ENCODE measurements around the gene SLC6A9. TPM values are rescaled to one million over a fixed set of nuclear protein-coding genes. Genes with fewer than 3 reads are reported as not detected.

SLC6A9 gene
- total RNA-seq, 3 donors from 2014 or later (not counting 1 experiment from before 2014, with no cell fraction given): 0.29 to 0.55 TPM; not detected in 1

GRCh38 chr1:43982808-43983207, 48.5 kb downstream of the SLC6A9 start:
- no peaks in the 10 kb centered on the region for H3K27me3 ChIP-seq (ENCODE audit: control insufficient read depth, insufficient read depth, low read length)
- no peak overlapping the region for H3K27ac ChIP-seq (ENCODE audit: low read length)
- WGBS (ENCODE audit: insufficient coverage): 86% methylated on average over 15 of the region's 15 CpGs
- no peaks in the 10 kb centered on the region for H3K27me3 Mint-ChIP-seq (ENCODE audit: low read depth in 2 of 2)
- peaks cover 20% of the 10 kb centered on the region for H3K4me1 ChIP-seq (ENCODE audit: control insufficient read depth, insufficient read depth, low read length)
- intact Hi-C loops (cut with micrococcal nuclease): no loop called here
- H3K36me3 Mint-ChIP-seq: no peaks in the 10 kb centered on the region
- no peaks in the 10 kb centered on the region for H3K9me3 ChIP-seq (ENCODE audit: control insufficient read depth, insufficient read depth, low read length)
- no peaks in the 10 kb centered on the region for H3K9me3 Mint-ChIP-seq
- TF ChIP-seq CTCF (IDR thresholded peaks at IDR 0.05): no peak
- no peak for DNase-seq
- H3K27ac Mint-ChIP-seq: no peak overlapping the region
- H3K4me3 Mint-ChIP-seq: no peak overlapping the region
- no peak for ATAC-seq
- H3K36me3 ChIP-seq (ENCODE audit: control insufficient read depth, insufficient read depth, low read length): peaks cover 3% of the 10 kb centered on the region
- peaks cover 6 to 32% of the 10 kb centered on the region in 2 donors for H3K4me1 Mint-ChIP-seq
- H3K4me3 ChIP-seq (ENCODE audit: low read length): no peak overlapping the region

- intact Hi-C loops (cut with micrococcal nuclease): no loop called here
- peaks cover 11 to 38% of the 10 kb centered on the region in 2 donors for H3K4me1 Mint-ChIP-seq
- DNase-seq: no peak
- Histone ChIP-seq H3K9me3 (ENCODE audit: control insufficient read depth, insufficient read depth, low read length) (no peaks in the 10 kb centered on the region), H3K27me3 (ENCODE audit: control insufficient read depth, insufficient read depth, low read length) (no peaks in the 10 kb centered on the region), H3K27ac (ENCODE audit: low read length) (no peak overlapping the region), H3K4me1 (ENCODE audit: control insufficient read depth, insufficient read depth, low read length) (peaks cover 20% of the 10 kb centered on the region), H3K36me3 (ENCODE audit: control insufficient read depth, insufficient read depth, low read length) (peaks cover 8% of the 10 kb centered on the region), H3K4me3 (ENCODE audit: low read length) (no peak overlapping the region)
- no peaks in the 10 kb centered on the region for H3K27me3 Mint-ChIP-seq (ENCODE audit: low read depth in 2 of 2)
- 89% methylated on average over 8 of the region's 8 CpGs for WGBS (ENCODE audit: insufficient coverage)
- H3K36me3 Mint-ChIP-seq: peaks cover 5% of the 10 kb centered on the region
- no peak overlapping the region for H3K4me3 Mint-ChIP-seq
- no peak for ATAC-seq
- H3K27ac Mint-ChIP-seq: no peak overlapping the region
- no peak for TF ChIP-seq CTCF (IDR thresholded peaks at IDR 0.05)
- no peaks in the 10 kb centered on the region for H3K9me3 Mint-ChIP-seq
Measured at GRCh38 chr1:43982241-43982640, 49.0 kb downstream of the SLC6A9 start.

- Histone ChIP-seq H3K4me1 (ENCODE audit: control insufficient read depth, insufficient read depth, low read length) (peaks cover 24% of the 10 kb centered on the region), H3K27ac (ENCODE audit: low read length) (no peak overlapping the region), H3K36me3 (ENCODE audit: control insufficient read depth, insufficient read depth, low read length) (peaks cover 14% of the 10 kb centered on the region), H3K9me3 (ENCODE audit: control insufficient read depth, insufficient read depth, low read length) (no peaks in the 10 kb centered on the region), H3K27me3 (ENCODE audit: control insufficient read depth, insufficient read depth, low read length) (no peaks in the 10 kb centered on the region), H3K4me3 (ENCODE audit: low read length) (no peak overlapping the region)
- WGBS (ENCODE audit: insufficient coverage): 96% methylated on average over 20 of the region's 20 CpGs
- H3K4me3 Mint-ChIP-seq: no peak overlapping the region
- no peaks in the 10 kb centered on the region for H3K9me3 Mint-ChIP-seq
- H3K4me1 Mint-ChIP-seq: peaks cover 17 to 44% of the 10 kb centered on the region in 2 donors
- H3K27me3 Mint-ChIP-seq (ENCODE audit: low read depth in 2 of 2): no peaks in the 10 kb centered on the region
- no peak overlapping the region for H3K27ac Mint-ChIP-seq
- TF ChIP-seq CTCF (IDR thresholded peaks at IDR 0.05): no peak
- H3K36me3 Mint-ChIP-seq: peaks cover 9% of the 10 kb centered on the region
- ATAC-seq (no peak), DNase-seq (no peak)
- intact Hi-C loops (cut with micrococcal nuclease): no loop called here
Measured at GRCh38 chr1:43981636-43982035, 49.6 kb downstream of the SLC6A9 start.

- DNase-seq (no peak), ATAC-seq (no peak)
- Mint-ChIP-seq H3K9me3 (no peaks in the 10 kb centered on the region), H3K4me3 (no peak overlapping the region), H3K4me1 (peaks cover 23 to 49% of the 10 kb centered on the region in 2 donors), H3K36me3 (peaks cover 9% of the 10 kb centered on the region), H3K27me3 (ENCODE audit: low read depth in 2 of 2) (no peaks in the 10 kb centered on the region), H3K27ac (no peak overlapping the region)
- no peak for TF ChIP-seq CTCF (IDR thresholded peaks at IDR 0.05)
- H3K4me1 ChIP-seq (ENCODE audit: control insufficient read depth, insufficient read depth, low read length): peaks cover 29% of the 10 kb centered on the region
- intact Hi-C loops (cut with micrococcal nuclease): no loop called here
- H3K27ac ChIP-seq (ENCODE audit: low read length): no peak overlapping the region
- 86% methylated on average over 20 of the region's 20 CpGs for WGBS (ENCODE audit: insufficient coverage)
- H3K27me3 ChIP-seq (ENCODE audit: control insufficient read depth, insufficient read depth, low read length): no peaks in the 10 kb centered on the region
- no peaks in the 10 kb centered on the region for H3K9me3 ChIP-seq (ENCODE audit: control insufficient read depth, insufficient read depth, low read length)
- H3K4me3 ChIP-seq (ENCODE audit: low read length): no peak overlapping the region
- H3K36me3 ChIP-seq (ENCODE audit: control insufficient read depth, insufficient read depth, low read length): peaks cover 18% of the 10 kb centered on the region
Measured at GRCh38 chr1:43981135-43981491, 50.1 kb downstream of the SLC6A9 start.
